DND-41 (cell line): ENCODE measurements around the gene SEL1L2.

Experiments
- ATAC-seq: fragments of 200-7000 bp; cut with Tn5 transposase; 3 replicates; pipeline ENCODE4 v1.9.1; 2021; ENCODE audit warnings: low read depth; ENCODE audit not compliant: insufficient read depth
- DNase-seq: peaks from one replicate; pipeline ENCODE4 v3.0.0-alpha.2; 2020
- H2AFZ ChIP-seq: 2 replicates; pipeline ENCODE4 v1.6.0; 2012; ENCODE audit warnings: low read depth, low read length
- H3K27ac ChIP-seq: 2 replicates; pipeline ENCODE4 v1.5.1; 2012; ENCODE audit warnings: low read length, inconsistent platforms
- H3K27me3 ChIP-seq: fragments of 200-600 bp; sonication (generic); 2 replicates; pipeline ENCODE4 v1.6.0; 2012; ENCODE audit warnings: low read length, mild to moderate bottlenecking, inconsistent platforms; ENCODE audit not compliant: insufficient read depth, poor library complexity
- H3K36me3 ChIP-seq: 2 replicates; pipeline ENCODE4 v1.5.1; 2012; ENCODE audit warnings: low read length, inconsistent platforms; ENCODE audit not compliant: insufficient read depth
- H3K4me1 ChIP-seq: 2 replicates; pipeline ENCODE4 v1.5.1; 2012; ENCODE audit warnings: mild to moderate bottlenecking, low read length; ENCODE audit not compliant: insufficient read depth
- H3K4me2 ChIP-seq: 2 replicates; pipeline ENCODE4 v1.6.0; 2012; ENCODE audit warnings: mild to moderate bottlenecking, moderate library complexity, low read length, inconsistent platforms; ENCODE audit not compliant: insufficient read depth
- H3K4me3 ChIP-seq, 2 experiments: fragments of 200-600 bp in 1 of 2; shearing (Covaris generic) in 1 of 2; 2 replicates each; pipeline ENCODE4 v1.5.1; 2012 to 2016; ENCODE audit warnings: inconsistent platforms in 2 of 2, low read length in 2 of 2, mild to moderate bottlenecking in 2 of 2, low read depth in 1 of 2, moderate library complexity in 1 of 2
- H3K79me2 ChIP-seq: 2 replicates; pipeline ENCODE4 v1.6.0; 2012; ENCODE audit warnings: low read length, inconsistent platforms; ENCODE audit not compliant: insufficient read depth
- H3K9ac ChIP-seq: 2 replicates; pipeline ENCODE4 v1.6.0; 2012; ENCODE audit warnings: low read depth, mild to moderate bottlenecking, inconsistent platforms, low read length, moderate library complexity
- H3K9me3 ChIP-seq: 2 replicates; pipeline ENCODE4 v1.5.1; 2012; ENCODE audit warnings: low read length, moderate library complexity, mild to moderate bottlenecking, inconsistent platforms; ENCODE audit not compliant: insufficient read depth, severe bottlenecking
- H4K20me1 ChIP-seq: 2 replicates; pipeline ENCODE4 v1.6.0; 2012; ENCODE audit warnings: low read length; ENCODE audit not compliant: insufficient read depth
- CTCF ChIP-seq: IDR thresholded peaks from 2 replicates; pipeline ENCODE4 v1.5.1; 2012; ENCODE audit warnings: borderline replicate concordance, low read length, moderate library complexity, mild to moderate bottlenecking; ENCODE audit not compliant: poor library complexity, severe bottlenecking; ENCODE audit errors: extremely low read depth
- EZH2 ChIP-seq: IDR thresholded peaks from 3 replicates; pipeline ENCODE4 v1.6.1; 2012; ENCODE audit warnings: borderline replicate concordance, low read depth, mild to moderate bottlenecking, moderate library complexity, low read length, inconsistent platforms; ENCODE audit not compliant: severe bottlenecking

SEL1L2 gene

DNA sequence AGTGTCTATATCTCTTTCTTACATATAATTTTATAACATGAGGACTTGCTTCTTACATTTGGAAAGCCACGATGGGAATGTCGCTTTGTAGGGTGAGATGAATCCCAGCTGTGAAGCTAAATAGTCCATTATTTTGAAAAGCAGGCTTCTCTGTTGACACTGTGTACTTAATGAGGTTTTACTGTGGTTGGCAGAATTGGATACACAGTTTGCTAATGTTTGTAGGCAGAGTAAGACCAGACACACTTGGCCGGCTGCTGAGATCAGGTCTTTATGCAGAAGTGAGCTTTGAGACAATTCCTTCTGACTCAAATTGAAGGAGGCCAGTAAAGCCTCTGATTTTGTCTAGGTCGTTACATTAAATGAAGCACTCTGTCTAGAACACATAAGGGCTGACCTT is 112.6 kb downstream of the SEL1L2 start:
- Histone ChIP-seq H3K9me3 (no peaks in the 10 kb centered on the region), H3K4me3 (no peak overlapping the region), H3K79me2 (no peaks in the 10 kb centered on the region), H3K36me3 (no peaks in the 10 kb centered on the region), H4K20me1 (no peaks in the 10 kb centered on the region), H2AFZ (no peak overlapping the region), H3K4me2 (no peak overlapping the region), H3K4me1 (no peaks in the 10 kb centered on the region), H3K27me3 (peaks cover 7% of the 10 kb centered on the region), H3K27ac (no peak overlapping the region), H3K9ac (no peak overlapping the region)
- DNase-seq (no peak), ATAC-seq (no peak)
- TF ChIP-seq EZH2, result no peak
- no peak for TF ChIP-seq CTCF

GRCh38 chr20:13875265-13875811 is 115.1 kb downstream of the SEL1L2 start:
- no peak overlapping the region for H2AFZ ChIP-seq
- DNase-seq, result no peak
- no peaks in the 10 kb centered on the region for H3K36me3 ChIP-seq
- no peaks in the 10 kb centered on the region for H3K9me3 ChIP-seq
- no peak overlapping the region for H3K4me3 ChIP-seq
- H3K27me3 ChIP-seq, result peaks cover 7% of the 10 kb centered on the region
- no peak for ATAC-seq
- TF ChIP-seq CTCF (no peak), EZH2 (no peak)
- H3K4me2 ChIP-seq, result no peak overlapping the region
- no peaks in the 10 kb centered on the region for H4K20me1 ChIP-seq
- H3K27ac ChIP-seq, result no peak overlapping the region
- no peaks in the 10 kb centered on the region for H3K79me2 ChIP-seq
- no peak overlapping the region for H3K9ac ChIP-seq
- H3K4me1 ChIP-seq, result no peaks in the 10 kb centered on the region

DNA sequence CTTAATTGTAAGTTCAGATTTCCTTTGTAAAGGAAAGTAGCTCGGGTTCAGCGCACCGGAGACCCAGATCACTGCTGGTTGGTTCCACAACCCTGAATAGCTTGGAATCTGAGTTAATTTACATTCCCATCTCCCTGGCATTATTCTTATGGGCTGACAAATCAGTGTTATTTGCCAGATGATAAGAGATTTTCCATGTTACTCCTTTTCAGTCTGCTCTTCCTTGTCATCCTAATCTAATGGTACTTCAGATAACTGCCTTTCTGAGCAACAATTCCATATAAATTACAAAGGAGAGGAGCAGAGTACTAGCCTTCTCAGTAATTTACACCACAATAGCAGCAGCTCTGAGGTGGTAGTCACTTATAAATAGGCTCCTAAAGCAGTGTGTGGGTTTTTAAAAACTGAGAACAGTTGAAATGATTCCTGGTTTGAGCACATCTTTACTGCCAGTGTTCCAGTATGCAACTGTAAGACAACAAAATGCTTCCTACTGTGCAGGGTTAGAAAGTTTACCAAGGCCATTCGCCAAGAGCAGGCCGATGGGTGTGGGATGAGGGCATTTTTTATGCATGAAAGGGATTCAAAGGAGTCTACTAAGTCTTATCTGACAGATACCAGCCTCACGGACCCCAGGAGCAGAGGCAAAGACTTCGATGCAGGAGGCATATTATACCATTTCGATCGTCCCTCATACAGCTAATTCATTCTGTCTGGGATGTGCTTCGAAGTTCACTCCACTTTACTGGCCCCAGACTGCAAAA is 115.8 kb downstream of the SEL1L2 start:
- Histone ChIP-seq H3K36me3 (no peaks in the 10 kb centered on the region), H3K79me2 (no peaks in the 10 kb centered on the region), H3K4me3 (no peak overlapping the region), H3K4me2 (no peak overlapping the region), H4K20me1 (no peaks in the 10 kb centered on the region), H2AFZ (no peak overlapping the region), H3K9me3 (no peaks in the 10 kb centered on the region), H3K27ac (no peak overlapping the region), H3K4me1 (no peaks in the 10 kb centered on the region), H3K27me3 (peaks cover 5% of the 10 kb centered on the region), H3K9ac (no peak overlapping the region)
- DNase-seq (no peak), ATAC-seq (no peak)
- TF ChIP-seq CTCF, result no peak
- TF ChIP-seq EZH2, result no peak
